Coronary artery (tissue), 2 donors: ENCODE results near the gene ZSCAN30.

Experiments
- DNase-seq: peaks from one replicate; pipeline ENCODE4 v3.0.0-alpha.2; 2017; ENCODE audit warnings: low spot score
- H3K27ac ChIP-seq, 2 donors: fragments of 200-600 bp; sonication (generic); one replicate each; pipeline ENCODE4 v1.5.1; 2016 to 2019
- H3K4me3 ChIP-seq: fragments of 200-600 bp; sonication (generic); 2 replicates; pipeline ENCODE4 v1.5.1; 2016; ENCODE audit warnings: mild to moderate bottlenecking, moderate library complexity
- TF ChIP-seq, protein P1 (sequence below): fragments of 200-600 bp; sonication (generic); IDR thresholded peaks from one replicate; pipeline ENCODE4 v1.5.1; 2019; ENCODE audit warnings: antibody characterized with exemption

The ZSCAN30 gene

DNA sequence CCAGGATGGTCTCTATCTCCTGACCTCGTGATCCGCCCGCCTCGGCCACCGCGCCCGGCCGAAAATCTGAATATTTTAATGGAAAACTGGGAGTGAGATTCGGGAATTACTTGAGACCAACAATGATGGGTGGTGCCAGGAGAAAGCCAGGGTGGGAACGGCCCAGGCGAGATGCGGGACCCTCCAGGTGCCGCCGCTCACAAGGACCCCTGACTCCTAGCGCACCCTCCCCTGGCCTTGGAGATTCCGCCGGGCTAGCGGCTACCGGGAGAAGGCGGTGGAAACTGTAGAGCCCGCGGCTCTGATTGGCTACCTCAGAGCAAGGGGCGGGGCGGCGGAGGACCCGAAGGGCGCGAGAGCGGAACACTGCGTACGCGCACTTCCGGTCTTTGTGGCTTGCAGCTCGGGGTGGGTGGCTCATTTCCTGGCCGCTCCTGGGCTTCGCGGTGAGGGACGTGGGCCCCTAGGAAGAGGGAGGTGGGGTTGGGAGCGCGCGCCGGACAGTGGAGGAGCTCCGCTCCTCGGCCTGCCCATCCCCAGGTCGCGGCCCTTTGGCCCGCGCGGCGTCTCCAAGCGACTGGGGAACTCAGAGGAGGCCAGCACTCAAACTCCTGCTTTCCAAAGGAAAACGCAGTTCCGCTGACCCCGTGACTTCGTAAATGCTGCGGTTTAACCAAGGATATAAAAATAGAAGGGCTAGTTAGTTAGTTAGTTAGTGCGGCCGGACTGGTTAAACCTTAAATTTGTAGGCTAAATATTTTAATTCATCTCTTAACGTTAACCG, 49.2 kb downstream of the ZSCAN30 start, which contains the start of gene ZNF397:
ZNF397 (plus strand) TSS at position 371 of the 784 bp plus-strand sequence. CDS start 1,437 bp downstream, outside the sequence.
- peak within 1 kb of the TSS; percentile 95 for H3K27ac ChIP-seq
- peak within 1 kb of the TSS; percentile 76 for H3K4me3 ChIP-seq
- peak; percentile 99 for DNase-seq
- TF ChIP-seq, protein P1, sequence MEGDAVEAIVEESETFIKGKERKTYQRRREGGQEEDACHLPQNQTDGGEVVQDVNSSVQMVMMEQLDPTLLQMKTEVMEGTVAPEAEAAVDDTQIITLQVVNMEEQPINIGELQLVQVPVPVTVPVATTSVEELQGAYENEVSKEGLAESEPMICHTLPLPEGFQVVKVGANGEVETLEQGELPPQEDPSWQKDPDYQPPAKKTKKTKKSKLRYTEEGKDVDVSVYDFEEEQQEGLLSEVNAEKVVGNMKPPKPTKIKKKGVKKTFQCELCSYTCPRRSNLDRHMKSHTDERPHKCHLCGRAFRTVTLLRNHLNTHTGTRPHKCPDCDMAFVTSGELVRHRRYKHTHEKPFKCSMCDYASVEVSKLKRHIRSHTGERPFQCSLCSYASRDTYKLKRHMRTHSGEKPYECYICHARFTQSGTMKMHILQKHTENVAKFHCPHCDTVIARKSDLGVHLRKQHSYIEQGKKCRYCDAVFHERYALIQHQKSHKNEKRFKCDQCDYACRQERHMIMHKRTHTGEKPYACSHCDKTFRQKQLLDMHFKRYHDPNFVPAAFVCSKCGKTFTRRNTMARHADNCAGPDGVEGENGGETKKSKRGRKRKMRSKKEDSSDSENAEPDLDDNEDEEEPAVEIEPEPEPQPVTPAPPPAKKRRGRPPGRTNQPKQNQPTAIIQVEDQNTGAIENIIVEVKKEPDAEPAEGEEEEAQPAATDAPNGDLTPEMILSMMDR: no peak

DNA sequence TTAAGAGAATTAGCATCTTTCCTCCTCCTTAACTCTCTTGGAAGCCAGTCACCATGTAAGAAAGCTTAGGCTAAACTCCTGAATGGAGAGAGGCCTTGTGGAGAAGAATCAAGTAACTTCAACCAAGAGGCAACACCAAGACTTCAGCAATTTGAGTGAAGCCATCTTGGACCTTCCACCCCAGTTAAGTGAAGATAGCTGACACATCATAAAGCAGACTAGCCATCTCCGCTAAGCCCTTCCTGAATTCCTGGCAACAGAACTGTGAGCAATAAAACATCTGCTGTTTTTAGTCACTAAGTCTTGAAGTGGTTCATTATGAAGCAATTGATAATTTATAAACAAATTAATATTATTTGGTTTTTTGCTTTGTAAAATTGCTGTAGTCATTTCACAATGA, 50.7 kb downstream of the ZSCAN30 start:
- H3K4me3 ChIP-seq: no peak overlapping the region
- TF ChIP-seq, protein P1: no peak
- no peak for DNase-seq
- H3K27ac ChIP-seq: peak overlapping the region in 1 of 2 donors; percentile 95

DNA sequence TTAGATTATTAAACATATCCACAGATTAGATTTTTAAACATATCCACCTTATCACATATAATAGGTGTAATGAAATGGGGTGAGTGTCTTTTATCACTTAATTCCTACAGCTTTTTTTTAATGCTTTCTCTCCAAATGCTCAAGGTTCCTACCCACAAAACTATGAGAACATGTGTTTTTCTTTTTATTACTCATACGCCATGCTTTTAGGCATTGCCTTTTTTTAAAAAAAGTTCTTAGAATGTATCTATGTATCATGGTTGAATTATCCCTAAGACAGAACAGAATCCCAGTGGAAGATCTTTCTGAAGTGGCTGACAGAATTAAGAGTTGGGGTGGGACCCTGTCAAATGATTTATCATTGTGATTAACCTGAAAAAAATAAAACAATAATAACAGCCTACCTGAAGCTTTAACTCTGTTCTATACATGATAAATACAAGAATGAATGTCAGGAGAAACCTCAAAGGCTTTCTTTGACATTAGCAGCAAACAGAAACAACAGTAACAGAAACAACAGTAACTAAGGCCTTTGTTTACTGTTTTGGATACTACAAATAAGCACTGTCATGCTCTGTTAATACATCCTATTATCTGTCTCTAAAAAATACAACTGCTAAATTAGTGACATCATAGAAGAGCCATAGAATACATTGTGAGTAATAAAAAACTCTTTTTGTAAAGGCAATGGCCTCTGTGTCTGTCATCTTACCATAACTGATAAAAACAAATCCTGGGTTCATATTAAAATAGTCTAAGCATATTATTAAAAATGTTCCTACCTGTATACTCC, 53.3 kb downstream of the ZSCAN30 start:
- no peak for DNase-seq
- H3K27ac ChIP-seq: no peak overlapping the region

DNA sequence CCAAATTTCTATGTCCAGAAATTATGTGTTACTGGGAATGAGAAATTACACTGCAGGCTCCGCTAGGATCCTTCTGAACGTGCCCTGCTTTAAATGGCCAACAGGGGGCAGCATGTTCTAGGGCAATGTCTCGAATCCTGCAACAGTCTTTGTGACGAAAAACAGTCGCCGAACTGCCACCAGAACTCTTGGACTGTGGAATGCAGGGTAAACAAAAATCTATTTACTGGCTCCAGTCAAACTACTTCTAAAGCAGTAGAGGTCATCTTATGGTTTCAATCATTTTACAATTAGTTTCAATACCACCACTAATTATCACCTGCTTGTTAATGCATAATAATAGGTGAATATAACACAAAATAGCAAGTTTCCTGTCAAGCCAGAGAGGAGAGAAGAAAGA, 59.0 kb downstream of the ZSCAN30 start:
- Histone ChIP-seq H3K27ac (no peak overlapping the region), H3K4me3 (peak overlapping the region; percentile 39)
- peak; percentile 77 for DNase-seq
- TF ChIP-seq, protein P1: peak; percentile 93

More for the DNA sequence above, 53.3 kb downstream of the ZSCAN30 start:
- no peak overlapping the region for H3K4me3 ChIP-seq
- TF ChIP-seq, protein P1: no peak

DNA sequence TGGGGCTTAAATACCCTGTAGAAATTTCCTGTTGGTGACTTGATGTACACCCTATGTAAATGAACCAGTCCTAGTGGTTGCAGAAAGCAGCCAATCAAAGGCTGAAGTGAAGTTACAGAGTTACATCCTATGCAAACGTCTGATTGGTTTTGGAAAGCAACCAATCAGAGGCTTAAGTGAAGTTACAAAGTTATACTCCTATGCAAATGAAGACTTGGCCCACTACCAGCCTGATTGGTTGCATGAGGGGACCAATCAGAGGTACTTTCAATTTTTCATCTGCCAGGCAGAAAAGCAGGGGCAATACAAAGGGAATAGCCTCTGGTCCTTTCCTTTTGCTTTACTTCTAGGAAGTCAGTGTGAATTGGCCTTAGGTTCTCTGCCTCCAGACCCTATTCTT, 62.8 kb downstream of the ZSCAN30 start:
- Histone ChIP-seq H3K27ac (no peak overlapping the region), H3K4me3 (no peak overlapping the region)
- no peak for DNase-seq
- TF ChIP-seq, protein P1: no peak

DNA sequence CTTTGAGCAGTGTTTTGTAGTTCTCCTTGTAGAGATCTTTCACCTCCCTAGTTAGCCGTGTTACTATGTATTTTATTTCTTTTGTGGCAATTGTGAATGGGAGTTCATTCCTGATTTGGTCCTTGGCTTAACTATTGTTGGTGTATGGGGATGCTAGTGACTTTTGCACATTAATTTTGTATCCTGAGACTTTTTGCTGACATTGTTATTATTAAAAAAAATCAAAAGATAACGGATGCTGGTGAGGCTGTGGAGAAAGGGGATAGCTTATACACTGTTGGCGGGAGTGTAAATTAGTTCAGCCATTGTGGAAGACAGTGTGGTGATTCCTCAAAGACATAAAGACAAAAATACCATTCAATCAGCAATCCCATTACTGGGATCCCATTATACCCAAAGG, 66.2 kb downstream of the ZSCAN30 start:
- TF ChIP-seq, protein P1: no peak
- no peak overlapping the region for H3K4me3 ChIP-seq
- DNase-seq: no peak
- no peak overlapping the region for H3K27ac ChIP-seq
